K562 (cell line): ENCODE results near the gene CKLF. TPM values are rescaled to one million over a fixed set of nuclear protein-coding genes. Genes with fewer than 3 reads are reported as not detected.

Experiments
- ATAC-seq: fragments of 200-7000 bp; cut with Tn5 transposase; 3 replicates; pipeline ENCODE4 v1.9.1; 2020; ENCODE audit warnings: moderate library complexity
- BruUV-seq: library from RNA; stranded (reverse); fragments of 400-500 nt; replicated peaks from 2 replicates; lab custom pipeline; 2021; lab: Mats Ljungman, UMichigan
- CTCF ChIA-PET: fragments of 300-600 bp; formaldehyde crosslinking; extraction: SDS; loops from one replicate; lab custom pipeline; 2021; ENCODE audit warnings: low intra/inter-chr PET ratio; lab: Yijun Ruan, JAX
- POLR2A ChIA-PET: fragments of 300-600, 350-650 bp; sonication (Branson Sonifier 250); formaldehyde crosslinking; extraction: SDS; loops from one replicate; lab custom pipeline; 2021; ENCODE audit warnings: antibody characterized with exemption, inconsistent platforms; lab: Yijun Ruan, JAX
- DNase-seq, 4 experiments: peaks; one replicate each; pipeline versions ENCODE4 v3.0.0 to v3.0.0-alpha.2; 2011 to 2018; ENCODE audit warnings: low spot score in 3 of 4, mixed read lengths in 3 of 4; ENCODE audit errors: extremely low read depth in 1 of 4
- FAIRE-seq: peaks from 2 replicates; lab custom pipeline; 2011; peaks lifted over from hg19 to GRCh38; lab: Jason Lieb, UNC
- H2AFZ ChIP-seq: 2 replicates; pipeline ENCODE4 v1.6.0; 2011; ENCODE audit warnings: low read depth, low read length, control low read depth, inconsistent platforms
- H3K27ac ChIP-seq: fragments of 200-600 bp; 3 replicates; pipeline ENCODE4 v1.8.0; 2011; ENCODE audit warnings: low read depth, mild to moderate bottlenecking, control low read depth, inconsistent platforms, low read length, moderate library complexity, mixed read lengths; ENCODE audit errors: extremely low read depth
- H3K27me3 ChIP-seq, 2 experiments: fragments of 300-600 bp in 1 of 2; 2 replicates in 1 of 2; 3 replicates in 1 of 2; pipeline versions ENCODE4 v1.6.0 to v1.8.0; 2011; ENCODE audit warnings: inconsistent platforms in 2 of 2, low read length in 2 of 2, mild to moderate bottlenecking in 1 of 2, mixed read lengths in 1 of 2, moderate library complexity in 1 of 2; ENCODE audit not compliant: control insufficient read depth in 2 of 2, insufficient read depth in 2 of 2
- H3K36me3 ChIP-seq: fragments of 300-600 bp; 3 replicates; pipeline ENCODE4 v1.8.0; 2011; ENCODE audit warnings: mild to moderate bottlenecking, low read length, inconsistent platforms; ENCODE audit not compliant: control insufficient read depth, insufficient read depth
- H3K4me1 ChIP-seq, 2 experiments: fragments of 200-600 bp in 1 of 2; replicated peaks in 1 of 2; 2 replicates in 1 of 2; 3 replicates in 1 of 2; pipeline versions ENCODE4 v1.5.1 to v1.8.0; 2011; ENCODE audit warnings: inconsistent platforms in 2 of 2, low read length in 2 of 2, mild to moderate bottlenecking in 1 of 2, mixed read lengths in 1 of 2, moderate library complexity in 1 of 2; ENCODE audit not compliant: control insufficient read depth in 2 of 2, insufficient read depth in 2 of 2
- H3K4me2 ChIP-seq: 2 replicates; pipeline ENCODE4 v1.6.1; 2011; ENCODE audit warnings: low read length, control low read depth, inconsistent platforms, mixed read lengths; ENCODE audit not compliant: insufficient read depth
- H3K4me3 ChIP-seq: fragments of 200-600 bp; sonication (generic), shearing (Covaris generic); 2 replicates; pipeline ENCODE4 v1.5.1; 2016; ENCODE audit warnings: control low read depth, inconsistent platforms
- H3K79me2 ChIP-seq: fragments of 200-600 bp; 3 replicates; pipeline ENCODE4 v1.8.0; 2011; ENCODE audit warnings: low read length, inconsistent platforms; ENCODE audit not compliant: control insufficient read depth, insufficient read depth
- H3K9ac ChIP-seq, 2 experiments: 2 replicates each; pipeline versions ENCODE4 v1.6.0 to v1.6.1; 2011; ENCODE audit warnings: low read depth in 2 of 2, low read length in 2 of 2, control low read depth in 1 of 2, inconsistent platforms in 1 of 2, mild to moderate bottlenecking in 1 of 2, mixed read lengths in 1 of 2; ENCODE audit not compliant: insufficient read depth in 1 of 2
- H3K9me1 ChIP-seq: one replicate; pipeline ENCODE4 v1.6.0; 2011; ENCODE audit warnings: inconsistent platforms, mild to moderate bottlenecking, low read length, moderate library complexity; ENCODE audit not compliant: control insufficient read depth, insufficient read depth
- H3K9me3 ChIP-seq: replicated peaks from 2 replicates; pipeline ENCODE4 v1.5.1; 2011; ENCODE audit warnings: low read depth, low read length, inconsistent platforms; ENCODE audit not compliant: control insufficient read depth, insufficient read depth
- H4K20me1 ChIP-seq: replicated peaks from 2 replicates; pipeline ENCODE4 v1.6.1; 2011; ENCODE audit warnings: low read length, inconsistent platforms, mixed read lengths; ENCODE audit not compliant: control insufficient read depth, insufficient read depth
- ATF2 ChIP-seq: sonication (generic); formaldehyde crosslinking; IDR thresholded peaks from 2 replicates; pipeline ENCODE4 v1.8.1; 2022; ENCODE audit warnings: missing genetic modification reagents
- C11orf30 ChIP-seq: fragments of 450-650 bp; IDR thresholded peaks from 2 replicates; pipeline ENCODE4 v1.6.1; 2016; ENCODE audit warnings: low read depth, mild to moderate bottlenecking
- MAFF ChIP-seq: IDR thresholded peaks from 2 replicates; pipeline ENCODE4 v1.6.1; 2012; ENCODE audit warnings: low read length, improper control_type of control experiment
- MAFG ChIP-seq: fragments of 450-650 bp; conservative IDR thresholded peaks from 2 replicates; pipeline ENCODE4 v1.6.1; 2016; ENCODE audit warnings: missing genetic modification characterization, missing compliant biosample characterization
- MAFK ChIP-seq: IDR thresholded peaks from 2 replicates; pipeline ENCODE4 v1.6.1; 2011; ENCODE audit warnings: low read length, improper control_type of control experiment
- RBM25 ChIP-seq: fragments of 200-400 bp; formaldehyde crosslinking; IDR thresholded peaks from 2 replicates; pipeline ENCODE4 v1.6.1; 2018; ENCODE audit warnings: low read length, low read depth, moderate library complexity; ENCODE audit not compliant: severe bottlenecking
- WHSC1 ChIP-seq: IDR thresholded peaks from one replicate; pipeline ENCODE4 v1.6.1; 2012; ENCODE audit warnings: low read length, control low read depth, inconsistent platforms
- ZFP36 ChIP-seq: fragments of 150-350 bp; IDR thresholded peaks from 2 replicates; pipeline ENCODE4 v1.6.1; 2018; ENCODE audit warnings: low read length, low read depth; ENCODE audit not compliant: partially characterized antibody
- ZNF316 ChIP-seq: fragments of 450-650 bp; IDR thresholded peaks from 2 replicates; pipeline ENCODE4 v1.6.1; 2016
- WGBS: fragments of 100-300 bp; shearing (Covaris generic); methylation state at CpG from one replicate; pipeline ENCODE4 v1.1.6; 2016; ENCODE audit warnings: low coverage, mixed read lengths; ENCODE audit not compliant: insufficient coverage; ENCODE audit errors: missing lambda C conversion rate; 5-methylcytosine and 5-hydroxymethylcytosine counted together
- in situ Hi-C: fragments of 300-500 bp; cut with MboI; formaldehyde crosslinking; loops from 4 replicates; pipeline ENCODE4 v1.15.0; 2018; ENCODE audit warnings: inconsistent platforms, mixed read lengths
- intact Hi-C: fragments of 100-400 bp; cut with micrococcal nuclease; formaldehyde crosslinking; loops from 2 replicates; pipeline ENCODE4 v1.14.2; 2022
- polyA plus RNA-seq, 8 experiments: library from polyadenylated mRNA; depleted of rRNA in 4 of 8; stranded (reverse) in 5 of 8; unstranded in 3 of 8; fragments of >200 nt; fragmentation: Nextera tagmentation in 2 of 8; fragmentation: Illumina TruSeq in 1 of 8; extraction: Ambion mirVana in 2 of 8; extraction: Trizol in 1 of 8; gene quantifications; 2 replicates each; pipeline versions ENCODE4 v1.2.1 to v1.2.3, GENCODE V29; 2011 to 2014; ENCODE audit warnings: inconsistent platforms in 1 of 8, missing spikeins in 1 of 8
- total RNA-seq, 7 experiments: library from RNA; depleted of rRNA in 6 of 7; stranded (reverse); fragments of >200 nt in 6 of 7; fragmentation: Illumina TruSeq in 2 of 7; extraction: Trizol in 2 of 7; gene quantifications; 2 replicates each; pipeline versions ENCODE4 v1.2.1 to v1.2.3, GENCODE V29; 2011 to 2021; ENCODE audit warnings: low replicate concordance in 1 of 7

CKLF gene
- total and polyA plus RNA-seq, 9 of the 15 experiments (the other 6 are each of a cell fraction or from before 2014, with no cell fraction given) = 84.8 to 322 (median 118) TPM

DNA sequence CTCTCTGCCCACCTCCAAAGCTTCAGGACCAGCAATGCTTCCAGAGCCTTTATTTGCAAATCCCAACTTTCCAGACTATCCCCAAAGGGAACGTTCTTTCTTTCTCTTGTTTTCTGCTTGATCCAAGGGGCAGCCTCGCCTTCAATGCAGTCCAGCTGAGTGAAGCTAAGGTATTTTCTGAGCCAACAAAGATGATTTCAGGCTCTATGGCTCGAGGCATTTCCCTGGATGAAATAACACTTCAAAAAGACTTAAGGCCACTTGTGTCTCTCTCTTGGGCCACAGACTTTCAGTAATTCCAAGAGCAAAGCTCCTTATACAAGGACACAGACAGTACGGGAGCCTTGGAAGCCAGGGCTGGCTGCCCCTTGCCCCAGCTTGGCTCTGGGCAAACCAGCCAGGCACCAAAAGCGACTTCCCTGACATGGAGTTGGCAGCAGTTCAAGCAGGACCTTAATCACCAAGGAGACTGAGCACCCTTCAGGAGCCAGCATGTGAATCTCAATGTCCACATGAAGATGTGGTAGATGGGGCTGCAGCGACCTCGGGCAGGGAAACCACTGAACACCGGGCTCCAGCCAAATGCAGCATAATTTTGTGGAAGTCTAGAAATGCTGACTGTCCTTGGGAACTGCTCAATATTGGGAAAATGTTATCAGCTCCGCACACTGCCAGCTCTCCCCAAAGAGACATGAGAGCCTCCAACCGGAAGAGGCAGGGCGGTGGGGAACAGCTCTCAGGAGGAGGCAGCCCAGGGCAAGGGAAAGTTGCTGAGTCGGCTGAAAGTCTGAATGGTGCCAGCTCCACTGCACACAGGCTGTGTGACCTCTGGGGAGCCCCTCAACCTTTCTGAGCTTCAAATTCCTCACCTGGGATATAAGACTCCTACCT is 41.4 kb upstream of the CKLF start:
- H3K36me3 ChIP-seq = no peaks in the 10 kb centered on the region; the same call in 2 of the 3 replicates
- no peak for ATAC-seq
- no peak overlapping the region for H3K27ac ChIP-seq
- TF ChIP-seq ZFP36 = peak; percentile 33
- peak; percentile 95 for TF ChIP-seq C11orf30
- peak; percentile 91 for TF ChIP-seq MAFF
- peak; percentile 95 for TF ChIP-seq MAFG (tag)
- peak; percentile 7 for TF ChIP-seq RBM25
- TF ChIP-seq MAFK = peak; percentile 94
- no peak for TF ChIP-seq ATF2
- no peak for TF ChIP-seq WHSC1
- TF ChIP-seq ZNF316 = peak; percentile 97
- no peaks in the 10 kb centered on the region for H3K9me1 ChIP-seq
- BruUV-seq = no TSS peak
- no peaks in the 10 kb centered on the region for H3K9me3 ChIP-seq
- peaks cover 10 to 17% of the 10 kb centered on the region in 2 experiments; a peak in 3 of 5 replicates for H3K4me1 ChIP-seq
- no peak overlapping the region for H3K4me3 ChIP-seq
- H3K9ac ChIP-seq = peak overlapping the region in 1 of 2 experiments; percentile 4; a peak in 1 of 4 replicates
- POLR2A ChIA-PET = interaction anchor here (0.9 to 2.1 kb wide), 5 partner anchors 9 to 37 kb away, joined by 3 to 8 read pairs (median 3); no protein-coding TSS in a partner anchor
- no peaks in the 10 kb centered on the region for H3K79me2 ChIP-seq
- DNase-seq = no peak
- no peak for FAIRE-seq
- H3K27me3 ChIP-seq = no peaks in the 10 kb centered on the region
- in situ Hi-C loops = no loop called here
- CTCF ChIA-PET = interaction anchor here (1.3 kb wide), 1 partner anchor 79 kb away, joined by 7 read pairs; no protein-coding TSS in a partner anchor
- intact Hi-C loops = no loop called here
- no peak overlapping the region for H2AFZ ChIP-seq
- H3K4me2 ChIP-seq = no peak overlapping the region
- WGBS = 53% methylated on average over 12 of the region's 12 CpGs
- H4K20me1 ChIP-seq = no peaks in the 10 kb centered on the region
